HCT116 (cell line): ENCODE measurements around the gene CYGB. TPM values are rescaled to one million over a fixed set of nuclear protein-coding genes. Genes with fewer than 3 reads are reported as not detected.
"Not testable (repeated sequence)": the region's sequence is repeated elsewhere in the genome, so short reads cannot be mapped to it uniquely, and the experiment has no call there.

Experiments
- ATAC-seq: fragments of 200-7000 bp; cut with Tn5 transposase; 2 replicates; pipeline ENCODE4 v1.9.1; 2020; ENCODE audit warnings: mild to moderate bottlenecking, moderate library complexity
- BruUV-seq: library from RNA; stranded (reverse); fragments of 400-500 nt; replicated peaks from 2 replicates; lab custom pipeline; 2021; lab: Mats Ljungman, UMichigan
- CTCF ChIA-PET: fragments of 300-600 bp; sonication (Branson Sonifier 250); formaldehyde crosslinking; loops from one replicate; lab custom pipeline; 2021; ENCODE audit warnings: antibody characterized with exemption; lab: Charles Lee
- POLR2A ChIA-PET: fragments of 300-600, 350-600 bp; sonication (Branson Sonifier 250); formaldehyde crosslinking; loops from one replicate; lab custom pipeline; 2021; ENCODE audit warnings: antibody characterized with exemption; lab: Charles Lee
- RAD21 ChIA-PET, 2 experiments: fragments of 300-600 bp; sonication (Branson Sonifier 250); formaldehyde crosslinking; loops; one replicate each; lab custom pipeline; 2023; ENCODE audit warnings: low total read pairs in 2 of 2; ENCODE audit not compliant: uncharacterized antibody in 2 of 2, unreplicated experiment in 2 of 2, low non-redundant PET in 1 of 2; lab: Charles Lee
- DNase-seq: peaks from one replicate; pipeline ENCODE4 v3.0.0-alpha.2; 2010; ENCODE audit warnings: low read depth, low spot score
- H2AFZ ChIP-seq: fragments of 200-600 bp; shearing (Covaris generic), sonication (generic); 2 replicates; pipeline ENCODE4 v1.6.1; 2017; ENCODE audit warnings: low read depth, mixed run types, mixed read lengths, antibody characterized with exemption, low read length; ENCODE audit not compliant: poor library complexity, severe bottlenecking
- H3K27ac ChIP-seq: 2 replicates; pipeline ENCODE4 v1.5.1; 2012; ENCODE audit warnings: low read depth, low read length
- H3K27me3 ChIP-seq: fragments of 200-600 bp; sonication (generic); 2 replicates; pipeline ENCODE4 v1.6.1; 2016; ENCODE audit warnings: mixed run types, low read length, mixed read lengths; ENCODE audit not compliant: insufficient read depth
- H3K36me3 ChIP-seq, 2 experiments: fragments of 200-500 bp in 1 of 2; fragments of 200-600 bp in 1 of 2; sonication (Bioruptor generic) in 1 of 2; sonication (generic) in 1 of 2; 2 replicates each; pipeline versions ENCODE4 v1.5.1 to v1.6.1; 2014 to 2016; ENCODE audit warnings: low read length in 2 of 2, inconsistent platforms in 1 of 2, mixed read lengths in 1 of 2, mixed run types in 1 of 2; ENCODE audit not compliant: insufficient read depth in 2 of 2, control insufficient read depth in 1 of 2
- H3K4me1 ChIP-seq, 2 experiments: fragments of 200-600 bp in 1 of 2; sonication (generic) in 1 of 2; 2 replicates each; pipeline versions ENCODE4 v1.5.1 to v1.6.1; 2012 to 2017; ENCODE audit warnings: low read length in 2 of 2, inconsistent platforms in 1 of 2, mild to moderate bottlenecking in 1 of 2, mixed read lengths in 1 of 2, mixed run types in 1 of 2, moderate library complexity in 1 of 2; ENCODE audit not compliant: insufficient read depth in 2 of 2, control insufficient read depth in 1 of 2
- H3K4me2 ChIP-seq: fragments of 200-600 bp; sonication (generic); 2 replicates; pipeline ENCODE4 v1.6.1; 2017; ENCODE audit warnings: mixed run types, low read length, mixed read lengths
- H3K4me3 ChIP-seq, 2 experiments: fragments of 200-600 bp in 1 of 2; sonication (generic) in 1 of 2; replicated peaks in 1 of 2; 2 replicates each; pipeline ENCODE4 v1.5.1; 2011 to 2016; ENCODE audit warnings: low read length in 2 of 2, control low read depth in 1 of 2, low read depth in 1 of 2, mild to moderate bottlenecking in 1 of 2, mixed read lengths in 1 of 2, mixed run types in 1 of 2
- H3K79me2 ChIP-seq: fragments of 200-600 bp; sonication (generic); 2 replicates; pipeline ENCODE4 v1.6.1; 2017; ENCODE audit warnings: mild to moderate bottlenecking, mixed run types, low read length, moderate library complexity, mixed read lengths; ENCODE audit not compliant: insufficient read depth
- H3K9ac ChIP-seq: fragments of 200-600 bp; sonication (generic); 2 replicates; pipeline ENCODE4 v1.6.1; 2016; ENCODE audit warnings: low read length, mixed read lengths
- H3K9me2 ChIP-seq: fragments of 200-600 bp; sonication (generic), shearing (Covaris generic); 2 replicates; pipeline ENCODE4 v1.6.1; 2017; ENCODE audit warnings: mixed run types, mild to moderate bottlenecking, moderate library complexity; ENCODE audit not compliant: insufficient read depth
- H3K9me3 ChIP-seq, 2 experiments: fragments of 200-500 bp in 1 of 2; fragments of 200-600 bp in 1 of 2; sonication (Bioruptor generic) in 1 of 2; sonication (generic) in 1 of 2; 2 replicates each; pipeline ENCODE4 v1.6.1; 2014 to 2017; ENCODE audit warnings: low read length in 2 of 2, mixed read lengths in 2 of 2, inconsistent platforms in 1 of 2, low read depth in 1 of 2, mild to moderate bottlenecking in 1 of 2, mixed run types in 1 of 2, moderate library complexity in 1 of 2; ENCODE audit not compliant: control insufficient read depth in 1 of 2, insufficient read depth in 1 of 2
- H4K20me1 ChIP-seq: fragments of 200-600 bp; sonication (generic), shearing (Covaris generic); 2 replicates; pipeline ENCODE4 v1.6.1; 2017; ENCODE audit warnings: mixed run types, mild to moderate bottlenecking, moderate library complexity; ENCODE audit not compliant: insufficient read depth
- intact Hi-C: fragments of 100-400 bp; cut with micrococcal nuclease; formaldehyde crosslinking; loops from 2 replicates; pipeline ENCODE4 v1.10.0; 2022
- total RNA-seq: library from RNA; stranded (reverse); gene quantifications from one replicate; pipeline ENCODE4 v1.2.1, GENCODE V29; 2021; ENCODE audit not compliant: unreplicated experiment
- TF ChIP-seq, protein P1 (sequence below), 3 experiments: fragments of 200-600 bp in 1 of 3; sonication (generic) in 1 of 3; IDR thresholded peaks in 2 of 3; conservative IDR thresholded peaks in 1 of 3; 2 replicates each; pipeline ENCODE4 v1.5.1; 2012 to 2017; ENCODE audit warnings: low read depth in 2 of 3, low read length in 2 of 3, antibody characterized with exemption in 1 of 3, borderline replicate concordance in 1 of 3, control low read depth in 1 of 3, mild to moderate bottlenecking in 1 of 3, mixed read lengths in 1 of 3, mixed run types in 1 of 3, moderate library complexity in 1 of 3; ENCODE audit not compliant: insufficient read depth in 1 of 3

CYGB gene
- total RNA-seq, 1 experiment from 2014 or later, result 0.66 TPM

GRCh38 chr17:76534831-76535732 lies 2.4 kb downstream of the CYGB start:
- POLR2A ChIA-PET, result no interaction called here
- CTCF ChIA-PET, result interaction anchor here (2.2 kb wide), 1 partner anchor 12 kb away, joined by 8 read pairs; no protein-coding TSS in a partner anchor

GRCh38 chr17:76533640-76534359 lies 3.7 kb downstream of the CYGB start:
- H3K27ac ChIP-seq, H3K9me2 ChIP-seq, BruUV-seq, CTCF ChIA-PET, H3K9me3 ChIP-seq, intact Hi-C loops, ATAC-seq, H3K36me3 ChIP-seq, H3K4me2 ChIP-seq, H3K27me3 ChIP-seq, H4K20me1 ChIP-seq, H3K9ac ChIP-seq, RAD21 ChIA-PET, DNase-seq, H2AFZ ChIP-seq, H3K79me2 ChIP-seq, H3K4me3 ChIP-seq: not testable (repeated sequence)
- POLR2A ChIA-PET, result interaction anchor here (1.9 kb wide), 1 partner anchor 24 kb away, joined by 5 read pairs; no protein-coding TSS in a partner anchor
- peaks cover 10 to 18% of the 10 kb centered on the region in 2 experiments; a peak in 3 of 4 replicates for H3K4me1 ChIP-seq

More at GRCh38 chr17:76534831-76535732, 2.4 kb downstream of the CYGB start:
- intact Hi-C loops, result no loop called here
- Histone ChIP-seq H3K36me3 (no peaks in the 10 kb centered on the region), H3K4me2 (no peak overlapping the region), H3K79me2 (no peaks in the 10 kb centered on the region), H2AFZ (no peak overlapping the region), H3K9ac (no peak overlapping the region), H4K20me1 (no peaks in the 10 kb centered on the region), H3K27ac (no peak overlapping the region), H3K27me3 (no peaks in the 10 kb centered on the region), H3K9me3 (no peaks in the 10 kb centered on the region), H3K9me2 (no peaks in the 10 kb centered on the region), H3K4me1 (peaks cover under 1 to 7% of the 10 kb centered on the region in 2 experiments; a peak in 3 of 4 replicates), H3K4me3 (no peak overlapping the region)
- RAD21 ChIA-PET, result no interaction called here
- ATAC-seq, result no peak
- no TSS peak for BruUV-seq
- no peak for DNase-seq
- TF ChIP-seq, protein P1, sequence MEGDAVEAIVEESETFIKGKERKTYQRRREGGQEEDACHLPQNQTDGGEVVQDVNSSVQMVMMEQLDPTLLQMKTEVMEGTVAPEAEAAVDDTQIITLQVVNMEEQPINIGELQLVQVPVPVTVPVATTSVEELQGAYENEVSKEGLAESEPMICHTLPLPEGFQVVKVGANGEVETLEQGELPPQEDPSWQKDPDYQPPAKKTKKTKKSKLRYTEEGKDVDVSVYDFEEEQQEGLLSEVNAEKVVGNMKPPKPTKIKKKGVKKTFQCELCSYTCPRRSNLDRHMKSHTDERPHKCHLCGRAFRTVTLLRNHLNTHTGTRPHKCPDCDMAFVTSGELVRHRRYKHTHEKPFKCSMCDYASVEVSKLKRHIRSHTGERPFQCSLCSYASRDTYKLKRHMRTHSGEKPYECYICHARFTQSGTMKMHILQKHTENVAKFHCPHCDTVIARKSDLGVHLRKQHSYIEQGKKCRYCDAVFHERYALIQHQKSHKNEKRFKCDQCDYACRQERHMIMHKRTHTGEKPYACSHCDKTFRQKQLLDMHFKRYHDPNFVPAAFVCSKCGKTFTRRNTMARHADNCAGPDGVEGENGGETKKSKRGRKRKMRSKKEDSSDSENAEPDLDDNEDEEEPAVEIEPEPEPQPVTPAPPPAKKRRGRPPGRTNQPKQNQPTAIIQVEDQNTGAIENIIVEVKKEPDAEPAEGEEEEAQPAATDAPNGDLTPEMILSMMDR (IDR thresholded peaks at IDR 0.05 in 2 of 3, conservative IDR thresholded peaks at IDR 0.05 in 1 of 3; ENCODE audit: borderline replicate concordance in 1 of 3, insufficient read depth in 1 of 3, low read depth in 2 of 3, low read length in 2 of 3), result no peak
- TF ChIP-seq, all 23 proteins: peak for 0
